Putamen (tissue), 1 donor: ENCODE results near the gene HLA-DQA1.
"Not testable (repeated sequence)": the region's sequence is repeated elsewhere in the genome, so short reads cannot be mapped to it uniquely, and the experiment has no call there.

Experiments used
- DNase-seq: peaks from one replicate; pipeline ENCODE4 v3.0.0-alpha.2; 2016; ENCODE audit warnings: low spot score

The HLA-DQA1 gene

DNA sequence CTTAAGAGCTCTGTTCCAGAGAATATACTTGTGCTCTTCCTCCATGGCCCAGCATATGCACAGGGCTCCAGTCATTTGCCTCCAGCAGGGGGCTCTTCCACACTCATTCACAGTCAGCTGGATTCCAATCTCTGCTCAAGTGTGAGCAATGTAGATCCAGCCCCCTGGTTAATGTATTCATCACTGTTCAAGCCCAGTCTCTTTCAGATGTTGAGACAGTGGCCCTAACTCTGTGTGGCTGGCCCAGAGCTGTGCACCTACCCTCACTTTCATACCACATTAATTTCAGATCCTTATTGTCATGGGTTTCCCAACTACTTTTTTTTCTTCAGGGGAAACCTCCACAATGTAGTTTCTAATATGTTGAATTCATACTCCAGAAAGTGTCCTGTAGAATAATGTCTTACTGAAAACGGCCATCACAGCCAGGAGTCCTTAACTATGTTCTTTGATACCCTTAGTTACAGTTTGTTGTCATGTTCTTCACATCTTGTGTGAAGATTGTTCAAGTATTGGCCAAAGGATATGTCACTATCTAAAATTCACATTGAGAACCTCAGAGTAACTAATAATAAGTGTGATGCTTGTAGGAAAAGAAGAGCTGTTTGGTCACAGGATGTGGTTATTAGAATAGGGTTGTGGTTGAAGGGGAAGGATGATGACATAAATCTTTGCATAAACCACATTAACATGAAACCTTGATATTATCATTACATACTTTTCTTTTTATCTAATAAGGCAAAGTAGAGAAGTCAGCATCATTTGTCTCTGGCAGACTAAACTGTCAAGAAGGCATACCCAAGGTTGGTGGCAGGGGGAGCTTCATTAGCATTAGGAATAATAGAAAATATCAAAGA lies 14.4 kb upstream of the HLA-DQA1 start:
- no peak for DNase-seq

DNA sequence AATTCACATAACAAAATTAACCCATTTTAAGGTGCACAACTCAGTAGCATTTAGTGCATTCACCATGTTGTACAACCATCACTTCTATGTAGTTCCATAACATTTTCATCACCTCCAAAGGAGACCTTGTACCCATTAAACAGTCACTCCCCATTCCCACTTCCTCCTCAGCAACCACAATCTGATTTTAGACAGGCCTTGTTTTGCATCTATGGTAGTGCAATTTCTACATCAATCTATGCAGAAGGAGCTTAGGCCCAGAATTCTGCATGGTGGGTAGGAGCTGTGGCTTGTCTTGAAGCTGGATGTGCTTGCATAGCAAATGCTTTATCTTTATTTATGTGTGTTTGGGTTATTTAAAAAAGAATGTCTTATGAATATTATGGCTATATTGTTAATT lies 13.5 kb upstream of the HLA-DQA1 start:
- DNase-seq: no peak

DNA sequence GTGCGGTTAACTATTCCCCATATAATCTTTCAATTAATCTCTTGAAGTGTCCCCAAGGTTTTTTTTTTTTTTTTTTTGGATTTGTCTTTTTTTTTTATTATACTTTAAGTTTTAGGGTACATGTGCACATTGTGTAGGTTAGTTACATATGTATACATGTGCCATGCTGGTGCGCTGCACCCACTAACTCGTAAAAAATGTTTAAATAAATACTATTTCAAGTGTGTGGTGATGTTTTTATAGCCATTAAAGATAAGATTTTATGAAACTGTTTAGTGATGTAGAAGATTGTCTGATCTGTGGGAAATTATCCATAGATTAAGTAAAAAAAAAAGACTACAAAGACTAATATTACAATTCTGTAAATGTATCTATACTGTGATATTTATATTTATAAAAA lies 12.6 kb upstream of the HLA-DQA1 start:
- DNase-seq: no peak

DNA sequence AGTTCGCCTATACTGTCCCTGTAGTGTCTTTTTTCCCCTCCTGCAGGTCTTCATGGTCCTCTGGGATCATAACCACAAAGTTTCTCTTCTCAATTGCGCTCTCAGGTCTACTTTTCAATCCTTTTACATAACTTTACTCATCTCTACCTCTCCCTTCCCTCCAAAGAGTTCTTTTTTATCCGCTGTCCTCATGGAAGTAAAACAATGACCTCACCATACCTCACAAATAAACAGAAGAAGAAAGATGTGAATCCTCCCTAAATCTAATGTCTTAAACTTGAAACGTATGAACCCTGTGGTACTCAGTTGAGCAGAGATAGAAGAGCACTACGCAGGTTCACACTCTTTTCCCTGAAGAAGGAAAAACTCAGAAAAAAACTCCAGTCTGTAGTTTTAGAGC lies 12.1 kb upstream of the HLA-DQA1 start:
- DNase-seq: no peak

DNA sequence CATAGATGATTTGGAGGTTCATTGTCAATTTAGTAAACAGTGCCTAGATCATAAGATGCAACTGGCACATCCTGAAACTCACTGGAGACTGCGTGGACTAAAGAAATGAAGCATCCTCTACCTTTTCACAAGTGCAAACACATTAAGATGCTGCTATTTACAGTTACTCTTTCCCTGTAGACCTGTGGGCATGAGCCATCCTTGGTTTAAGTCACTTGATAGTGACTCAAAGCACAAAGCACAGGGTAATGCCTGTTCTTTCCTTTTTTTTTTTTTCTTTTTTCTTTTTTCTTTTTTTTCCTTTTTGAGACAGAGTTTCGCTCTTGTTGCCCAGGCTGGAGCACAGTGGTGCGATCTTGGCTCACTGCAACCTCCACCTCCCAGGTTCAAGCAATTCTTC lies 10.0 kb upstream of the HLA-DQA1 start:
- DNase-seq: no peak

DNA sequence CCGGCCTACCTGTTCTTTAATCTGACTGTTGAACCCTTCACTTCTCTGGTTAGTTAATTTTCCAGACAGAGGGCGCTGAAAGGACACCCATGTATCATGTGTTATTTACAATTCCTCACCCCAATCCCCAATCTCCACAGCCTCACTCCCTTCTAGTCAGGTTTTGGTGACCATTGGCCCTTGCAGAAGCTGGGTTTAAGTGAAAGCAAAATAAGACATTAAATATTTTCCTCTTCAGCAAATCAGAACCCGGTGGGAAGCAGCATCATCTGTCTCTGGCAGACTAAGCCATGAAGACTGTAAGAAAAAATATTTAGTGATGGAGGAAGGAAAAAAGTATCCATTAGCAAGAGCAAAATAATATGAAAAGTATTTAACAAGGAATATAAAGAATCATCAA lies 9.4 kb upstream of the HLA-DQA1 start:
- no peak for DNase-seq

DNA sequence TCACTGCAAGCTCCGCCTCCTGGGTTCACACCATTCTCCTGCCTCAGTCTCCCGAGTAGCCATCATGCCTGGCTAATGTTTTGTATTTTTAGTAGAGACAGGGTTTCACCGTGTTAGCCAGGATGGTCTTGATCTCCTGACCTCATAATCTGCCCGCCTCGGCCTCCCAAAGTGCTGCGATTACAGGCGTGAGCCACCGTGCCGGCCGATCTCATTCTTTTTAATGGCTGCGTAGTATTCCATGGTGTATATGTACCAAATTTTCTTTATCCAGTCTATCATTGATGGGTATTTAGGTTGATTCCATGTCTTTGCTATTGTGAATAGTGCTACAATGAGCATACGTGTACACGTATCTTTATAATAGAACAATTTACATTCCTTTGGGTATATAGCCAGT lies 7.4 kb upstream of the HLA-DQA1 start:
- DNase-seq: not testable (repeated sequence)

DNA sequence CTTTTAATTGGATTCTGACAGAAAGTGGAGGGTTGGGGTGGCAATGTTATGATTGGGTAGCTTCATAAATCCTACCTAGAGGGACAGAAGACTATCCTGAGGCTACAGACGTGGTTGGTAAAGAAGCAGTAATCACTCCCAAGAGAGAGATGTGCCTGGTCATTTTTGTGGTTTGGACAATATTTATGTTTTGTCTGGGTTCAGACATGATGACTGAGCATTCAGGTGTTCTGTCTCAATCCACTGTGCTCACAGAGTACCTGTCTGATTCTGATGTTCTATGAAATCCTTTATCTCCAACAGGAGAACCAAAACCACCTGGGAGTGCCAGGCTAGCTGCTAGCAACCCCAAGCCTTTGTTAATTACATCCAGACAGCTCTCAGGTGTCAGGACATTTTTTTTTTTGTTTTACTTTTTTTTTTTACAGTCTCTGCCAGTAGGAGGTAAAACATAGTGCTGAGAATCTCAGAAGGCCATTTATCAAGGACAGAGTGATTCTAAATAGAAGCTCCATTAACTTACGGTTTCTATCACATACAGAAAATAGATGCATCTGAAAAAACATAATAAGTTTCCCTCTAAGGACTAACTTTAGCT lies 1.6 kb upstream of the HLA-DQA1 start:
- DNase-seq: no peak

DNA sequence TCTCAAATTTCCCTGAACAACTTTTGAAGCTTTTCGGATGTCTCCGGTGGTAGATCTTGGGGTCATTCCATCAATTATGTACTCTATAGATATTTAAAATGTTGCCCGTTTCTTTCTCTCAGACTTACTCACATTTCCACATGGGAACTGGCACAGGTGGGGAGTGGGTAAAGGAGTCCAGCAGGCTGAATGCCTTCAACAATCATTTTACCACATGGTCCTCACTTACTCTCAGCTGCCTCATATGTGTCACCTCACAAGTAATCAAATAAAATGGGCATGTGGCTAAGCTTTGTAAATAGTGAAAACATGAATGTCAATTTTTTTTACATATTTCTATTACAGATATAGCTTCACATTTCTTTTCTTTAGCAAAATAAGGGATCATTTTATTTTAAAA lies 677 bp downstream of the HLA-DQA1 start:
- no peak for DNase-seq

DNA sequence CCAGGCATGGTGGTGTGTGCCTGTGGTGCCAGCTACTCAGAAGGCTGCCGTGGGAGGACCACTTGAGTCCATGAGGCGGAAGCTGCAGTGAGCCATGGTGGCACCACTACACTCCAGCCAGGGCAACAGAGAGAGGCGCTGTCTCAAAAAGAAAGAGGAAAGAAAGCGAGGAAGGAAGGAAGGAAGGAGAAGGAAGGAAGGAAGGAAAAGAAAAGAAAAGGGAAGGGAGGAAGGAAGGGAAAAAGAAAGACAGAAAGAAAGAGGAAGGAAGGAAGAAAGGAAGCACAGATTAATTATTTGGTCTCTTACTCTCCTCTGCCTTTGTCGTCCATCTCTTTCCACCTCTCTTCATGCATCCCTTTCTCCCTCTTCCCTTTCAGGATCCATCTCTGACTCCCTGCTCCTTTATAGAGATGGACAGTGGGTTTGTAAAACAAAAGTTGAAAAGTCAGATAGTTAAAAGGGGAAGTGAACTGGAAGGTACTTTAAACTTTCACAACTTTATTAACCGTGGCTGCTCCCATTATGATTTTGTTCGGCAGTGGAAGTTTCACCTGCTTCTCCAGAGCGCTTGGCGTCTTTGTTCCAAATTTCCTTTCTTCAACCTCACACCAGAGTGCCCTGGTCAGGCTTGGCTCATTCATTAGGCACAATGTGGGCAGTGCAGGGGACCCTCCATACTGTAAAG lies 1.5 kb downstream of the HLA-DQA1 start:
- no peak for DNase-seq

DNA sequence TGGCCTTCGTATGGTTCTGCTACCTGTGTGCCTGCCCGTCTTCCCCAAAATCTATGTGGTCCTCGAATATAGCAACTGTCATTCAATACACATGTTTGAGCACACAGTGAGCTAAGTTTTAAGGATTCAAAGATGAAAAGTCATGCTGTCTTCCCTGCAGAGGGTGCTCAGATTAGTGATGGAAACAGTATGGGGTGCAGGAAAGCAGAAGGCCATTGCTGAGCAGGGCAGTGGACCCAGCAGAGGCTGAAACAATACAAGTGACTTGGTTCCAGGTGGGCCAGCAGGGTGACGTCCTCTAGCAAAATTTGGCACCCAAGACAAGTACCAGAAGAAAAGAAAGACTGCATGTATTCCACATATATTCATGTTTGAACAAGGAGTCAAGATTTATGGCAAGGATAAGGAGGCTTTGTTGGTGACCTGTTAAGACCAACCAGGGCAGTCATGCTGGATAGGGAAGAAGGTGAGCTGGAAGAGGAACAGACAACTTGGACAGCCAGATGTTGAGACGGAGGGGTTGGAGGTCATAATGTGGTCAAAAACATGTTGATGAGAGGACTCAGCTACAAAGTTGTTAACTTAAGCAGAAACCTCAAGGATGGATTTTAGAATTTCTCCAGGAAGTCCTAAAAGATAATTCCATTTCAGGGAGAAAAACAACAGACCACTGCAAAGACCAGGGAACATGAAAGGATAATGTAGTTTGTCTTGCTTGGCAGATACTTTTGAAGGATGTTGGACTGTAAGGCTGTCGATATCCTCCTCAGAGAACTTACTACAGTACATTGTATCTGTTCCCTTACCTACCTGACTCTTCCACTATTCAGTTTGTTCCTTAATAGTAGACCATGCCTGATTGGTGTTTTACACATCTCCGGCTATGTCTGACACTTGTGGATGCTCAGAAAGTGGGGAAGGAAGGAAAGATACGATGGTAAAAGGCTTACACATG lies 2.5 kb downstream of the HLA-DQA1 start:
- DNase-seq: no peak

DNA sequence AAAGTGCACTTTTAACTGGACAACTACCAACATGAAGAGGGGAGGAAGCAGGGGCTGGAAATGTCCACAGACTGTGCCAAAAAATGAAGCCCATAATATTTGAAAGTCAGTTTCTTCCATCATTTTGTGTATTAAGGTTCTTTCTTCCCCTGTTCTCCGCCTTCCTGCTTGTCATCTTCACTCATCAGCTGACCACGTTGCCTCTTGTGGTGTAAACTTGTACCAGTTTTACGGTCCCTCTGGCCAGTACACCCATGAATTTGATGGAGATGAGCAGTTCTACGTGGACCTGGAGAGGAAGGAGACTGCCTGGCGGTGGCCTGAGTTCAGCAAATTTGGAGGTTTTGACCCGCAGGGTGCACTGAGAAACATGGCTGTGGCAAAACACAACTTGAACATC lies 3.9 kb downstream of the HLA-DQA1 start:
- DNase-seq: no peak

DNA sequence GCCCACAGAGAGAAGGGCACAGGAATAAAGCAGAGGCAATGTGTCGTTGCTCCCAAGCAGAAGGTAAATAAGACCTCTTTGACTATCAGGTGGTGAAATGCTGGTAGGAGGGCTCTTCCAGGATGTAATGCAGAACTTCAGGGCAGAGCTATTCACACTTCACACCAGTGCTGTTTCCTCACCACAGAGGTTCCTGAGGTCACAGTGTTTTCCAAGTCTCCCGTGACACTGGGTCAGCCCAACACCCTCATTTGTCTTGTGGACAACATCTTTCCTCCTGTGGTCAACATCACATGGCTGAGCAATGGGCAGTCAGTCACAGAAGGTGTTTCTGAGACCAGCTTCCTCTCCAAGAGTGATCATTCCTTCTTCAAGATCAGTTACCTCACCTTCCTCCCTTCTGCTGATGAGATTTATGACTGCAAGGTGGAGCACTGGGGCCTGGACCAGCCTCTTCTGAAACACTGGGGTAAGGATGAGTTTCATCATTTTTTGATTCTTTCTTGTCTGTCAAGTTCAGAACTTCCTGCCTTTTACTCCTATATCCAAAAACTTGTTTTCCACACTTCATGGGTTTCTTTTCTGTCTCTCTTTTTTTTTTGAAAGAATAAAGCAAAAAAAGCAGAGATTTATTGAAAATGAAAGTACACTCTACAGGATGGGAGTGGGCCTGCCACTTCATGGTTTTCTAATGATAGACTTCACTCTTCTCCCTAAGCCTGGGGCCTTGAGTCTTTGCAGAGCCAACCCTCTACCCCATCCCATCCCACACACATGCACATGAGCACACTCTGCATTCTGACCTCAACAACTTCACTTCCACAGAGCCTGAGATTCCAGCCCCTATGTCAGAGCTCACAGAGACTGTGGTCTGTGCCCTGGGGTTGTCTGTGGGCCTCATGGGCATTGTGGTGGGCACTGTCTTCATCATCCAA lies 4.8 kb downstream of the HLA-DQA1 start:
- DNase-seq: not testable (repeated sequence)

DNA sequence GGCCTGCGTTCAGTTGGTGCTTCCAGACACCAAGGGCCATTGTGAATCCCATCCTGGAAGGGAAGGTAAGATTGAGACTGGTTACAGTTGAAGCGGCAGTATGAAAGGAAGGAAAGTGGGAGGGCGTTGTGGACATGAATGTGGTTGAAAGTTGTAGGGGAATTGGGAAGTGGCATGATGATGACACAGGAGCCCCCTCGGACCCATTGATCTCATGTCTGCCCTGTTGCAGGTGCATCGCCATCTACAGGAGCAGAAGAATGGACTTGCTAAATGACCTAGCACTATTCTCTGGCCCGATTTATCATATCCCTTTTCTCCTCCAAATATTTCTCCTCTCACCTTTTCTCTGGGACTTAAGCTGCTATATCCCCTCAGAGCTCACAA lies 5.5 kb downstream of the HLA-DQA1 start:
- DNase-seq: no peak

DNA sequence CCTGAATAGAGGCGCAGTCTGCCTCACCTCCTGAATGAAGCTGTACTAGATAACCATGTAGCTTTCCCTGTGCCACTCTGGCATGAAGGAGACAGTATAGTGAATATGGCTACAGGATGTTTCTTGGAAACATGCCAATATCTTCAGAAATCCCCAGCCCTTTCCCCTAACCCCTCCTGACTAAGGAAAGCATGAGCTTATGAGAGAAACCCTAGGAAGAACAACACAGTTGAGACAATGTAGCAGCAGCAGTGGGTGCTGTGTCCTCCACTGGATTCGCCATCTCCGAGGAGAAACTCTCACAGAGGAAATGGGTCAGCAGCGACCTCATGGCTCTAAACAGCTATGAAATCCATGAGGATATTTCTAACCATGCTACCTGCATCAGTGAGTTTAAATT lies 6.7 kb downstream of the HLA-DQA1 start:
- DNase-seq: no peak

DNA sequence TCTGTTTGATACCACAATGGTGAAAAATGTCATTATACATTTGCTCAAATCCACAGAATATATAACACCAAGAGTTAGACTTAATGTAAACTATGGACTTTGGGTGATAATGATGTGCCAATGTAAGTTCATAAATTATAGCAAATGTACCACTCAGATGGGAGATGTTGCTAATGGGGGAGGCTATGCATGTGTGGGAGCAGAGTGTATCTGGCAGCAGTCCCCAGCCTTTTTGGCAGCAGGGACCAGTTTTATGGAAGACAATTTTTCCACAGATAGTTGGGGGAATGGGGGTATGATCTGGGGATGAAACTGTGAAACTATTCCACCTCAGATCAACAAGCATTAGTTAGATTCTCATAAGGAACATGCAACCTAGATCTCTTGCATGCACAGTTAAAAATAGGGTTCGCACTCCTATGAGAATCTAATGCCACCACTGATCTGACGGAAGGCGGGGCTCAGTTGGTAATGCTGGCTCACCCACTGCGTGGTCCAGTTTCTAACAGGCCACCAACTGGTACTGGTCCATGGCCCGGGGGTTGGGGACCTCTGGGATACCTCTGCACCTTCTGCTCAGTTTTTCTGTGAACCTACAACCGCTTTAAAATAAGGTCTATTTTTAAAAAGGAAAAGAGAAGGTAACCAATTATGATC lies 8.0 kb downstream of the HLA-DQA1 start:
- no peak for DNase-seq

DNA sequence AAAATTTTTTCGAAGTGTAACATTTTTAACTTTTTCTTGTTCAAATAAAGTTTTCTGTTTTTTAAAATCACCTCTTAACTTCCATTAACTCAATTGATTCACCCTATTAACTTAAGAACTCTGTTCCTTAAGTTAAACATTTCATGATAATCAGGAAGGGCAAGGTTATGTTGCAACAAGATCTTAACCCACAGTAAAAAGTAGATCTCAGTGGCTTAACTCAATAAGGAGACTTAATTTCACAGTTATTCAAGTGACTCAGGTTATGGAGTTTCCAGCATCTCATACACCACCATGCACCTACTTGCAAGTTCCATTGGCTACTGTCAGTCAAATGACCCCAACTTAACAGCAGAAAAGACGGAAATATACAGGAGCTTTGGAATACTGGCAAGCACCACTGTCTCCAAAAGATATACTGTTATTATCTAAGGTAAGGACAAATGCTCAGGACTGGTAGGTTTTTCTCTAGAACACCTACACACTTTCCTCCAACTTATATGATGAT lies 18.1 kb downstream of the HLA-DQA1 start:
- DNase-seq: no peak

DNA sequence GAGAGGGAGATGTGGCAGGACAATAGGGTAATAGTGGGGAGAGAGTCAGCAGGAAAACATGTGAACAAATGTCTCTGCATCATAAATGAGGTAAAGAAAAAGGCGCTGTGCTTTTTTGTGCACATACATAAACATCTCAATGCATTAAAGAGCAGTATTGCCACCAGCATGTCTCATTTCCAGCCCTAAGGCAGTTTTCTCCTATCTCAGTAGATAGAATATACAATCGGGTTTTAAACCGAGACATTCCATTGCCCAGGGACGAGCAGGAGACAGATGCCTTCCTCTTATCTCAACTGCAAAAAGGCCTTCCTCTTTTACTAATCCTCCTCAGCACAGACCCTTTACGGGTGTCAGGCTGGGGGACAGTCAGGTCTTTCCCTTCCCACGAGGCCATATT lies 20.1 kb downstream of the HLA-DQA1 start:
- DNase-seq: not testable (repeated sequence)

DNA sequence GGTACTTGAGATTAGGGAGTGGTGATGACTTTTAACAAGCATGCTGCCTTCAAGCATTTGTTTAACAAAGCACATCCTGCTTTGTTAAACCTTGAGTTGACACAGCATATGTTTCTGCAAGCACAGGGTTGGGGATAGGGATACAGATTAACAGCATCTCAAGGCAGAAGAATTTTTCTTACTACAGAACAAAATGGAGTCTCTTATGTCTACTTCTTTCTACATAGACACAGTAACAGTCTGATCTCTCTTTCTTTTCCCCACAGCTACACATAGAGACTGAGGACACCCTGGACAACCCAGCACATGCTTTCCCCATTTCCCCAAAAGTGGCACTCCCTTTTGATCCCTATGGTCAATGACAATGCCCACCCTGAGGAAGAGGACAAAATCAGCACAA lies 20.6 kb downstream of the HLA-DQA1 start:
- DNase-seq: not testable (repeated sequence)

DNA sequence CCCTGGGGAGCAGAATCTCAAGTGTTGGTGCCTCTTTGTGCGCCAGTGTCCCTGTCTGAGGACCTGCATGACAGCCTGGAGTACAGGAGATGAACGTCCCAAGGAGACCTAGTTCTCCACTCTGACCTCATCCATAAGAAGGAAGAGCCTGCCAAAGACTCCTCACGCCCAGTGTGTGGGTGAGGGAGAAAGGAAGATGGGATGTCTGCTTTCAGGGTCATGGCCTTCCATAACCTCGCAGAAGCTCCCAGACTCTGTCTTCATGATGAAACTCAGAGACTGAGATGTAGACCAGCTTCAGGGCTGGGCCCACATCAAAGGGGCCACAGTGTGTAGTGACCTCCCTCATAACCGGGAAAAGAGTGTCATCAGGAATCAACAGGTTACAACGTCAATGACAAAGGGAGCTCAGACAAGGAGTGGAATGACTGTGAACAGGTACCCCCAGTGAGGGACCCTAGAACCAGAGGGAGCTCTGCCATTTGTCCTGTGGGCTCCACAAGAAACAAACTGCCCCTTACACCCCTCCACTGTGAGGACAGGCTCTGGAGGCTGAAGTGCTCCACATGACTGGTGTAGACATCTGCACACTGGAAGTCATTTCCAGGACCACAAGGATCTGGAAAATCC lies 21.2 kb downstream of the HLA-DQA1 start:
- DNase-seq: no peak
